HuH-7.5 (cell line): ENCODE results near the gene CATSPERE.
"Not testable (repeated sequence)": the region's sequence is repeated elsewhere in the genome, so short reads cannot be mapped to it uniquely, and the experiment has no call there.

ENCODE experiments used
- DNase-seq: peaks from one replicate; pipeline ENCODE4 v3.0.0; 2011; ENCODE audit warnings: low spot score

CATSPERE gene

GRCh38 chr1:244552336-244552735 is 91.3 kb downstream of the CATSPERE start:
- DNase-seq = peak; percentile 2

DNA sequence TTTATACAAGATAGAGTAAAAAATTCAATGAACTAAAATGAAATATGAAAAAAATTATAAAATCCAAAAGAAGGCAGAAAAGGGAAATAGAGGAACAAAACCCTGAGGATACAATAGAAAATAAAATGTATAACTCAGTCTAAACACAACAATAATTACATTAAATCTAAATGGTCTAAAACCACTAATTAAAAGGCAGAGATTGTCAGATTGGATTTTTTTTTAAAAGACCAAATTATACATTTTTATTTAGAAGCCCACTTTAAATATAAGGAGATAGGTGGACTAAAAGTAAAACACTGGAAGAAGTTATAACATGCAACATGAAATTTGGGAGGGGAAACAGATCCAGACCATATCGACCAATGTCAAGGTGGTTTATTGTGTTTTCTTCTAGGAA is 95.2 kb downstream of the CATSPERE start:
- no peak for DNase-seq

DNA sequence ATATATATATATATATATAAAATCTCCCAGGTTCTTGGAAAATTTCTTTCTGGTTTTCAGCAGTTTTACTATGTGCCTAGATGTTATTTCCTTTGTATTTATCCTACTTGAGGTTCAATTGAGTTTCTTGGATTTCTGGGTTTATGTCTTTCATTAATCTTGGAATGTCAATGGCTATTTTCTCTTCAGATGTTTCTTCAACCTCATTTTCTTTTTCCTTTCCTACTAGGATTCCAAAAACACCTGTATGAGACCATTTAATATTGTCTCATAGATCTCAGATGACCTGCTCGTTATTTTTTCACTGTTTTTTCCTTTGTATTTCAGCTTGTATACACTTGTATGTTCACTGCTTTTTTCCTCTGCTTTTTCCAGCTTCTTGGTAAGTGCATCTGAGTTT is 96.5 kb downstream of the CATSPERE start:
- no peak for DNase-seq

- no peak for DNase-seq
These were observed 98.5 kb downstream of the CATSPERE start for GRCh38 chr1:244559561-244559960.

DNA sequence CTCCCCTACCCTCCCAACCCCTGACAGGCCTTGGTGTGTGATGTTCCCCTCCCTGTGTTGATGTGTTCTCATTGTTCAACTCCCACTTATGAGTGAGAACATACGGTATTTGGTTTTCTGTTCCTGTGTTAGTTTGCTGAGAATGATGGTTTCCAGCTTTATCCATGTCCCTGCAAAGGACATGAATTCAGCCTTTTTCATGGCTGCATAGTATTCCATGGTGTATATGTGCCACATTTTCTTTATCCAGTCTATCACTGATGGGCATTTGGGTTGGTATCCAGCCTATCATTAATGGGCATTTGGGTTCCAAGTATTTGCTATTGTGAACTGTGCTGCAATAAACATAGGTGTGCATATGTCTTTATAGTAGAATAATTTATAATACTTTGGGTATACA is 101.8 kb downstream of the CATSPERE start:
- not testable (repeated sequence) for DNase-seq

DNA sequence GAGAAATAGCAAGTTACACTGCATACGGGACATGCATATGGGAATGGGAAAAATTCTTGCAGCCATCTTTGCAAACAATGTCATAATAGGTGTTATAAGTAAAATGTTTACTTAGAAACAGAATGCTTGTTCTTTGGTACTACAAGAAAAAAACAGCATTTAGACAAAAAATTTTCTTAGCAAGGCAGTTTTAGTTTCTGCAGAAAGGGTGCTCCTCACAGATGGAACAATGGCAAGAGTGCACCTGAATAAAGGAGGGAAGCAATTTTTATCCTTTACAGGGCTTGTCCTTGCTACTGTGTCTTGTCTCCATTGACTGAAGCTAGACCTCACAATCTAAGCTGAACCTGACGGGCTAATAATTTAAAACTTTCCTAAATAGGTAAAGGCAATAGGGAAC is 112.7 kb downstream of the CATSPERE start:
- no peak for DNase-seq

GRCh38 chr1:244576259-244576892 is 115.3 kb downstream of the CATSPERE start:
- no peak for DNase-seq

DNA sequence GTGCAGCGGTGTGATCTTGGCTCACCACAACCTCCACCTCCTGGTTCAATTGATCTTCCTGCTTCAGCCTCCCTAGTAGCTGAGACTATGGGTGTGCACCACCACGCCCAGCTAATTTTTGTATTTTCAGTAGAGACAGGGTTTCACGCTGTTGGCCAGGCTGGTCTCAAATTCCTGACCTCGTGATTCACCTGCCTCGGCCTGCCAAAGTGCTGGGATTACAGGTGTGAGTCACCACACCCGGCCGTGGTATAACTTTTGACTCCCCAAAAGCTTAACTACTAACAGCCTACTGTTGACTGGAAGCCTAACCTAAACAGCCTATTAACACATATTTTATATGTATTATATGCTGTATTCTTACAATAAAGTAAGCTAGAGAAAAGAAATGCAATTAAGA is 117.1 kb downstream of the CATSPERE start:
- not testable (repeated sequence) for DNase-seq

GRCh38 chr1:244583358-244583982 is 122.4 kb downstream of the CATSPERE start:
- DNase-seq = no peak

DNA sequence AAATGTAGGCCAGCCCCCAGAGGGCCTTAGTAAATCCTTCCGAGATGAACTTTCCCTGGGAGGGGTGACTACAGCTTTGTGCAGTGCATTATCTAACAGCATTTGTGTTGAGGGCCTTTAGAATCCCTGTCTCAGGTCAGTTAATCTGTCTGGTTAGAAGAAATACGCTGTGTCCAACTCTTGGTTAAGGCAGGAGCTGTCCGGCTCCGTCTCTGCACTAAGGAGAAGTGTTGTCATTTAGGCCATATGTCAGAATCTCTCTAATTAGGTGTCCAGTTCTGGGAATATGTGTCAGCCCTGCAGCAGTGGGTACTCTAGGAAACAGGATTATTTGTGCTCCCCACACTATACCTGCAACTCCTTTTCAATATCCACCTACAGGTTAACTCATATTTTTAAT is 124.8 kb downstream of the CATSPERE start:
- DNase-seq = no peak

GRCh38 chr1:244590670-244591069 is 129.6 kb downstream of the CATSPERE start:
- no peak for DNase-seq

DNA sequence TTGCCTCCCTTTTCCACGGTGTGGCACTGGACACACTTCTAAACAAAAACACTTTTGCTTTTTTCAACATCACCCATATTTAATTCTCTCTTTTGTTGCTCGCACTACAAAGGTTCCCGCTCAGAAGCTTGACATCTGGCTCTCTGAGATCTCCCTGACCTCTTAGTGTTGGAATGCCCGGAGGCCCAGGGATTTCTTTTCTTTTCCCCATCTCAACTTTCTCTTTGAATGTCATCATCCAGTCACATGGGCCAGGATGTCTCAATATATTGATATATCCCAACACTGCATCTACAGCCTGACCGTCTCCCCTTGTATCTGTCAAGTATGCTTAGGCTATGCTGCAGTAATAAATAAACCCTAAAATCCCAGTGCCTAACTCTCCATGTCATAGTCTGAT is 137.5 kb downstream of the CATSPERE start:
- no peak for DNase-seq

- no peak for DNase-seq
These were observed 138.9 kb downstream of the CATSPERE start for GRCh38 chr1:244599937-244600350.

- DNase-seq = no peak
These were observed 140.3 kb downstream of the CATSPERE start for GRCh38 chr1:244601336-244601735.

- no peak for DNase-seq
These were observed 142.4 kb downstream of the CATSPERE start for GRCh38 chr1:244603498-244603897.

- no peak for DNase-seq
These were observed 144.8 kb downstream of the CATSPERE start for GRCh38 chr1:244605835-244606370.

DNA sequence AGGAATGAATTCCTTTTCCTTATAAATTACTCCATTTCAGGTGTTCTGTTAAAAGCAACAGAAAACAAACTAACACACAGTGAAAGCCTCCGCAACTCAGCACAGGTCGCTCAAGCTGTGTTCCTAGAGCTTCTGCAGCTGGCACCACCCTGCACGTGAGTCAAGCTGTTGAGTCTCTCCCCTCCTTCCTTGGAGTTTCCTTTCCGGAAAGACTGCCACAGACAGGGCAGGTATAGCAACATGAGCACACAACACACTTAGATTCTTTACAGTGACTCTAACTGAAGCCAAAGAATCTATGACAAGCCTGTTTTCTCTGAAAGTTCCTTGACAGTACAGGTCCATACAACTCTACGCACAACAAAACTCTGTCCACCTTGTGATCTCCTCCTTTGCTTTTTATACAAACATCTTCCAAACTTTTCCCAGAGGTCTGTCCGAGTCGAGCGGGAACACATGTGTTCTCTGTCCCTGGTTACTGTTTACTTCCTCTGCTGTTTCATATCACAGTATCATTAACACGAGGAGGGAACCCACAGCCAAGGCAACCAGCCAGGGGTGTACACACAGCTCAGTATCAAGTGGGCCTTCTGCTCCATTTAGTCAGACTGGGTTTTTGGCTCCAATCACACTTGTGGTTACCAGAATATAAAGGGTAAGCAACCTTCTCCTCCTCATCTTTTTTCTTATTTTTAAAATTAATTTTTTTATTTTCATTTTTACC is 153.2 kb downstream of the CATSPERE start:
- no peak for DNase-seq

DNA sequence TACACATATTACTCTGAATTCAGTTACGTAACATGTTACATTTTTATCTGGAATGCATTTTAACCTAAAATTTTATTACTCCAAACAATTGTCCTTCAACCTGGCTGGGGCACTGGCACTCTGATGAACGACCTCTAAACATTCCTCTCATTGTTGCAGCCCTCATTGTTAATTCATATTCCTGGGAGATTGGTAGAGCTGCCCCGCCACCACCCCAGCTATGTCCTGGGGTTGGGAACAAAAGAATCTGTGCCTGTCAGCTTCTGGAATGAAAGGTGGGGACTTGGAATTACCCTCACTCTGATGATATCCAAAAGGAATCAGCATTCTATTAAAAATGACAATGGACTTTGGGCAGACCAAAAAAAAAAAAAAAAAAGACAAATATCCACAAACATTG is 153.8 kb downstream of the CATSPERE start:
- DNase-seq = no peak

- DNase-seq = no peak
These were observed 154.2 kb downstream of the CATSPERE start for GRCh38 chr1:244615301-244615700.

- no peak for DNase-seq
These were observed 165.6 kb downstream of the CATSPERE start for GRCh38 chr1:244626709-244627108.

GRCh38 chr1:244628789-244629188 is 167.7 kb downstream of the CATSPERE start:
- no peak for DNase-seq

GRCh38 chr1:244633140-244633539 is 172.1 kb downstream of the CATSPERE start:
- DNase-seq = no peak

- DNase-seq = no peak
These were observed 173.5 kb downstream of the CATSPERE start for GRCh38 chr1:244634546-244634945.
